Subcutaneous preadipocyte (primary cell): ENCODE measurements around the gene ATR. TPM values are rescaled to one million over a fixed set of nuclear protein-coding genes. Genes with fewer than 3 reads are reported as not detected.

Experiments
- small RNA-seq: library from RNA; depleted of rRNA; stranded (forward); fragments of <200 nt; gene quantifications from one replicate; pipeline ENCODE3, GENCODE V24; 2012
- total RNA-seq: library from RNA; depleted of rRNA; stranded (reverse); fragments of >200 nt; gene quantifications from 2 replicates; pipeline ENCODE4 v1.2.3, GENCODE V29; 2012

Gene ATR
- 33.1 and 36.8 TPM in 2 replicates for total RNA-seq

DNA sequence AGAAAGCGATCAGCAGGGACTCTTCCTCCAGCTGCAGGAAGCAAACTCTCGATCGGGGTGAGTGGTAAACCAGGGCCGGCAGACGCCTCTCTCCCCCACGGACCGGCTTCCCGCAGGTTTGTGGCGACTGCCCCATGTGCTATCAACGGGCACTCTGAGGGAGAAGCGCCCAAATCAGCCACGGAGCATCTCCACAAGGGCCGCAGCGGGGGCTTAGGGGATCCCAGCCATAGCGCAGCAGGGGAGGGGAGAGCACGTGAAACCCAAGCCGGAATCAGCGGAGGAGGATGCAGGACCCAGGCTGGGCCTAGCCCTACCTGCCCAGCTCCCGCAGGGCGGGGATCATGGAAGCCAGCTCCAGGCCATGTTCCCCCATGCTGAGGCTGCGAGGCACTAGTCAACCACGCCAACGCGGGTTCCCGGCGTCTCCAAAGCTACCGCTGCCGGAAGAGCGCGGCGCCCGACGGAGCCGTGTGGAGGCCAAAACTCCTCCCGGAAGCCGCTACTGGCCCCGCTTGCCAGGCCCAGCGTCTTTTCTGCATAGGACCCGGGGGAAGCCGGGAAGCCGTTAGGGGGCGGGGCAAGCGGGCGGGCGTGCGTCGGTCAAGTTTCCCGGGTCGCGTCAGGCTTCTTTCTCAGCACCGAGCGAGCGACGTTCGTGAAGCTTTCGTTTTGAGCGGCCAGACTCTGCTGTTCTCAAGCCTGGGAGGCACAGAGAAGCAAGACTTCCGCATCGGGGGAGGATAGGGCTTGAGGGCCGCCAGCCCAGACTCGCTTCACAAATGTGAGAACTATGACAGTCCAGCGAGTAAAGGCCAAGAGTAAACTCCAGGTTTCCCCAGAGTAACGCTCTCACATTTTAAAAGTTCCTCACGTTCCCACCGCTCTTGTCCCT is at the start of gene ATR:
Gene ATR, minus strand, starts transcription at position 405 of the 895 bp plus-strand sequence. Its CDS starts 29 bp downstream, at position 376.

DNA sequence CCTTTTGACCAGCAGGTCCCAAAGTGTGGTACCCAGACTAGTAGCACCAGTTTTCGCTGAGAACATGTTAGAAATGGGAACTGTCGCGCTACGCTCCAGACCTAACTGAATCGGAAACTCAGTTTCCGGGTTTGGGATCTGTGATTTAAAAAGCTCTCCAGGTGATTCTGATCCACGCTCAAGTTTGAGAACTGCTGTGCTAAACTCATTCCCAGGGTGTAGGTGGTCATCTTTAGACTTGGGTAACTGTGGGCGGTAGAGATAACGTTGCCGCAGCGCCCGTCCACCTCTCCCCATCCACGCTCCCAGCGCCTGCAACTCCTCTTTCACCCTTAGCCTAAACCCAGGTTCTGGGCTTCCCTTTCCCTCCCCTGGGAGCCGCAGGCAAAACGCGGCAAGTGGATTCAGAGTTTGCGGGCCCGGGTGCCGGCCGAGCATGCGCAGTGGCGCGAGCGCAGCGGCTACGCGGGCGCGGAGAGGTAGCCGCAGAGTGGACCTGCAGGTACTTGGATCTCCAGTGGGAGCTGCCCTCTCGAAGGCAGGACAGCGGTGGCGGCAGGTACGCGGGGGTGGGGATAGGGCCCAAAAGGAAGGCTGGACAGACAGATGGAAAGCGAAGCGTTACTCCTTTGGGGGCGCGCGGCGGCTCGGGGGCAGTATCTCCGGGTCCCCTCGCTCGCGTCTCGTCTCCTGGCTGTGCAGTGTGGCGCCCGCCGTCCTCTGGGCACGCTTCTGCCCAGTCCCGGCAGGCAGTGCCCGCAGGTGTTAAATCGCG is 17.6 kb upstream of the ATR start, which contains the start of gene PLS1:
Gene PLS1, plus strand, starts transcription at position 443 of the 775 bp plus-strand sequence. CDS start 67,845 bp downstream, outside the sequence.

GRCh38 chr3:142447852-142448823 is 130.4 kb downstream of the ATR start, which contains the start of gene XRN1:
Gene XRN1 (minus strand): TSS chr3:142448037. CDS start chr3:142447944, 93 bp downstream.

Small RNAs within 50 kb of the gene (small RNA-seq; reads per million reads assigned to genes)
- gene RNA5SP143, result 0.19 reads per million
- gene RNU1-100P, result not detected
- not detected for gene RNU6-1294P

Other genes with a start within 250 kb of the ATR start
- gene XRN1, start 130.7 kb downstream of the ATR start, total RNA-seq, result 30.9 and 37.7 TPM in 2 replicates
- under 0.01 and 0.59 TPM in 2 replicates for gene PLS1, start 17.7 kb upstream of the ATR start, total RNA-seq
- 27.2 and 33.1 TPM in 2 replicates for gene TRPC1, start 145.3 kb upstream of the ATR start, total RNA-seq